Testis (tissue), 2 donors: ENCODE measurements around the gene PARM1.

Source experiments
- CTCF ChIP-seq, 3 experiments: fragments of 450-650 bp in 2 of 3; fragments of 200-600 bp in 1 of 3; sonication (generic) in 1 of 3; IDR thresholded peaks; one replicate each; pipeline ENCODE4 v1.5.1; 2016 to 2019; ENCODE audit warnings: antibody characterized with exemption in 3 of 3, mild to moderate bottlenecking in 2 of 3, moderate library complexity in 1 of 3
- POLR2A ChIP-seq: fragments of 450-650 bp; IDR thresholded peaks from one replicate; pipeline ENCODE4 v1.6.1; 2017; ENCODE audit warnings: antibody characterized with exemption, mild to moderate bottlenecking, moderate library complexity

GRCh38 chr4:74948236-74948635 lies 15.3 kb downstream of the PARM1 start:
- TF ChIP-seq POLR2A (no peak), CTCF (IDR thresholded peaks at IDR 0.05) (no peak)
